KOPT-K1 (cell line): ENCODE measurements around the gene RDX.
"Not testable (repeated sequence)": the region's sequence is repeated elsewhere in the genome, so short reads cannot be mapped to it uniquely, and the experiment has no call there.

Experiments
- H3K27ac ChIP-seq: fragments of 200-600 bp; sonication (generic); 2 replicates; pipeline ENCODE4 v1.5.1; 2016; ENCODE audit warnings: antibody characterized with exemption, mild to moderate bottlenecking, low read depth, low read length; ENCODE audit not compliant: poor library complexity, severe bottlenecking
- H3K36me3 ChIP-seq: fragments of 200-600 bp; sonication (generic); 2 replicates; pipeline ENCODE4 v1.5.1; 2017; ENCODE audit warnings: antibody characterized with exemption, mild to moderate bottlenecking, low read length, moderate library complexity; ENCODE audit not compliant: insufficient read depth
- H3K9me3 ChIP-seq: fragments of 200-600 bp; sonication (generic); 2 replicates; pipeline ENCODE4 v1.5.1; 2017; ENCODE audit warnings: antibody characterized with exemption, low read length, mild to moderate bottlenecking; ENCODE audit not compliant: insufficient read depth, poor library complexity, severe bottlenecking

RDX gene

GRCh38 chr11:110208678-110209312 lies 87.6 kb downstream of the RDX start:
- H3K9me3 ChIP-seq, H3K27ac ChIP-seq, H3K36me3 ChIP-seq: not testable (repeated sequence)

GRCh38 chr11:110207123-110207522 lies 89.3 kb downstream of the RDX start:
- Histone ChIP-seq H3K9me3 (no peaks in the 10 kb centered on the region), H3K36me3 (no peaks in the 10 kb centered on the region), H3K27ac (no peak overlapping the region)

DNA sequence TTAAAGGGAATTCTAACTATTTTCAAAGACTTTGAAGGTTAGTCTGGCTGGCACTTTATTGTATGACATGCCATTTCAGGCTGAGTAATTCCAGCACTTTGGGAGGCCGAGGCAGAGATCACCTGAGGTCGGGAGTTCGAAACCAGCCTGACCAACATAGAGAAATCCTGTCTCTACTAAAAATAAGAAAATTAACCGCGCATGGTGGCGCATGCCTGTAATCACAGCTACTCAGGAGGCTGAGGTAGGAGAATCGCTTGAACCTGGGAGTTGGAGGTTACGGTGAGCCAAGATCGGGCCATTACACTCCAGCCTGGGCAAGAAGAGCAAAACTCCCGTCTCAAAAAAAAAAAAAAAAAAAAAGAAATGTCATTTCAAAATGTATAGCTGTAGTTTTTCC lies 95.6 kb downstream of the RDX start:
- Histone ChIP-seq H3K36me3 (no peaks in the 10 kb centered on the region), H3K9me3 (no peaks in the 10 kb centered on the region), H3K27ac (no peak overlapping the region)

DNA sequence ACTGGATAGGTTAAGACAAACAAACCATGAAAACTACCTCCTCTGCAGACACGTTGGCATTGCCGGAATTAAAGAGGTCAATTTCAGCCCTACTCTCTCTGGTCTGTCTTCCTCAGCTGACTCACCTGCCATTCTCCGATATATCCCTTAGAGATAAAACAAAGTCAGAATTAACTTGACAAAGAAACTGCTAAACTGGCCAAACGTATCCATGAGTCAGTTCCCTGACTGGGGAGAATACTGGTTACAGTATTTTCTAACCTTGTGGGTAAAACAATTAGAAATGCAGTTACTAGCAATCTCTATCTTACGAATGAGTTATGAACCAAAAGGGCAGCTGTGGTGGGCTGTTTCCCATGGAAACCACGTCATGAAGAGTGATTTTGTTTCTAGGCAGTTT lies 96.2 kb downstream of the RDX start:
- H3K27ac ChIP-seq = no peak overlapping the region
- H3K9me3 ChIP-seq = no peaks in the 10 kb centered on the region
- H3K36me3 ChIP-seq = no peaks in the 10 kb centered on the region

GRCh38 chr11:110199184-110199981 lies 97.0 kb downstream of the RDX start:
- Histone ChIP-seq H3K9me3 (no peaks in the 10 kb centered on the region), H3K36me3 (no peaks in the 10 kb centered on the region), H3K27ac (no peak overlapping the region)

- no peaks in the 10 kb centered on the region for H3K9me3 ChIP-seq
- H3K36me3 ChIP-seq = no peaks in the 10 kb centered on the region
- no peak overlapping the region for H3K27ac ChIP-seq
These were observed 98.2 kb downstream of the RDX start for GRCh38 chr11:110198031-110198729.

DNA sequence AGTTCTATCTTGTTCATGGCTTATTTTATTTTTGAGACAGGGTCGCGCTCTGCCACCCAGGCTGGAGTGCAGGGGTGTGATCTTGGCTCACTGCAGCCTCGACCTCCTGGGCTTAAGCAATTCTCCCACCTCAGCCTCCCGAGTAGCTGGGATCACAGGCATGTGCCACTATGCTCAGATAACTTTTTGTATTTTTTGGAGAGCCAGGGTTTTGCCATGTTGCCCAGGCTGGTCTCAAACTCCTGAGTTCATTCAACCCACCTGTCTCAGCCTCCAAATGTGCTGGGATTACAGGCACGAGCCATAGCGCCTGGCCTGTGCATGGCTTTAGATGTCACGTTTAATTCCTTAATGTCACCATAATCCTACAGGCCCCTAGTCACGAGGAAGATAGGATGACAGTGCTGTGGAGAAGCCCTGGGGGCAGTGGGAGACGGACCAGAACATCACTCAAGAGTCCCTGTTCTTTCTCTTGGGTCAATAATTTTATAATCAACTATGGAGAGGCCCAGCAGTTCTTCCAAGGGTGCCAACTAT lies 99.5 kb downstream of the RDX start:
- Histone ChIP-seq H3K9me3 (no peaks in the 10 kb centered on the region), H3K36me3 (no peaks in the 10 kb centered on the region), H3K27ac (no peak overlapping the region)

DNA sequence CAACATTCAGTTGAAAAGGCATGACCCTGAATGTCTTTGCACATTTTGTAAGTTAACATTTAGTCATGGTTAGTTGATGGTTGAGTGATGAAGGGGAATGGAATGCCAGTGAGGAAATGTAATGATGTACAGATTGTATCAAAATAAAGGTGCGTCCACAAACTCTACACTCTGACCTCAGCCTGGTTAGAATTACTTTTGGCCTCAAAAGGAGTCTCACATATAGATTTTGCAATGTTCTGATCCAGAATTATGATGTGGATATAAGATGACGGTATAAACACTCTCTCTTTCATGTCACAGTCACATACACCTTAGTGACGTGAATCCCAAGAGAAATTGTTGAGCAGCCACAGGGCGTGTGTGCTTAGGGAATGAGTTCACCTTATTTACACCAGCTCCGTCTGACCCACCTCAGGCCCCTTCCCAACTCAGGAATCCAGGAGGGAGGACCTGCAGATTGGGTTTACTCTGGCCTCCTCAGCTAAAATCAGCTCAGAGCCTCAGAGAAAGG lies 100.1 kb downstream of the RDX start:
- Histone ChIP-seq H3K9me3 (no peaks in the 10 kb centered on the region), H3K27ac (no peak overlapping the region)

GRCh38 chr11:110194211-110194766 lies 102.1 kb downstream of the RDX start:
- H3K36me3 ChIP-seq, H3K9me3 ChIP-seq, H3K27ac ChIP-seq: not testable (repeated sequence)

More for the DNA sequence above, 100.1 kb downstream of the RDX start:
- H3K36me3 ChIP-seq = no peaks in the 10 kb centered on the region

- H3K36me3 ChIP-seq, H3K9me3 ChIP-seq, H3K27ac ChIP-seq: not testable (repeated sequence)
These were observed 103.7 kb downstream of the RDX start for GRCh38 chr11:110192604-110193282.

DNA sequence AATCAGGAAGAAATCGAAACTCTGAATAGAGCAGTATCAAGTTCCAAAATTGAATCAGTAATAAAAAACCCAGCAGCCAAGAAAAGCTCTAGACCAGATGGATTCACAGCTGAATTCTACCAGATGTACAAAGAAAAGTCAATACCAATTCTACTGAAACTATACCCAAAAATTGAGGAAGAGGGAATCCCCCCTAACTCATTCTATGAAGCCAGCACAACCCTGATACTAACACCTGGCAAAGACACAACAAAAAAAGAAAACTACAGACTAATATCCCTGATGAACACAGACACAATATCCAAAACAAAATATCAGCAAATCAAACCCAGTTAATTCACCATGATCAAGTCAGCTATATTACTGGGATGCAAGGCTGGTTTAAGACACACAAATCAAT lies 105.5 kb downstream of the RDX start:
- Histone ChIP-seq H3K36me3 (no peaks in the 10 kb centered on the region), H3K27ac (no peak overlapping the region), H3K9me3 (no peaks in the 10 kb centered on the region)

DNA sequence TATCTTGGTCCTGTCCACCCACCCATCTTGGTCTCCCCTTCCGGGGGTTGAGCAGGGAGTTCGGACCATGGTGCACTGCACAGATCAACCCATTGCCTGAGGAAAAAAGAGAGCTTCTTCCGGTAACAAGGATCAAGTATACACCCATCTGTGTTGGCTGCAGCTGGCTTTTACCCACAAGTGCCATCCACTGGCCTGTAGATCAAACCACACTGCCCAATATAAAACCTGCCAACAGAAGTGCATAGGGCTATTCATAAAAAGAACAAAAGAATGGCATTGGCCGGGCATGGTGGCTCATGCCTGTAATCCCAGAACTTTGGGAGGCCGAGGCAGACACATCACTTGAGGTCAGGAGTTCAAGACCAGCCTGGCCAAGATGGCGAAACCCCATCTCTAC lies 108.7 kb downstream of the RDX start:
- Histone ChIP-seq H3K9me3 (no peaks in the 10 kb centered on the region), H3K36me3 (no peaks in the 10 kb centered on the region), H3K27ac (no peak overlapping the region)

GRCh38 chr11:110186867-110187266 lies 109.5 kb downstream of the RDX start:
- H3K9me3 ChIP-seq = no peaks in the 10 kb centered on the region
- no peaks in the 10 kb centered on the region for H3K36me3 ChIP-seq
- no peak overlapping the region for H3K27ac ChIP-seq

DNA sequence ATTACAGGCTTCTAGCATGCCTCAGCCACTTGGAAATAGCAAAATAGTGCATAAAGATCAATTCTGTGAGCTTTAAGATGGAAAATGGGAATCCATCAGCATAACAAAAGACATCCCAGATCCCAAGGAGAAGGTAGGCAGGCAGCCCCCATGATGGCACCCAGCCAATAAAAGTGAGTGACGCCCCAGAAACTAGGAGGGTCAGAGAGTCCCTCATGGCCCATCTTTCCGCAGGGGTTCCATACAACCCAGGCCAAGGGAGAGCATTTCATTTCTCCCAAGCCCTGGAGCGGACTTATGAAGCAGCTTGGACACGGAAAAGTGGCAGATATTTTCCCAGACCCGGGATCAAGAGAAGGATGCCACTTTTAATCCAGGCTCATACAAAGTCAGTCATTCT lies 110.0 kb downstream of the RDX start:
- Histone ChIP-seq H3K9me3 (no peaks in the 10 kb centered on the region), H3K27ac (no peak overlapping the region), H3K36me3 (no peaks in the 10 kb centered on the region)
